GM23338 (cell line): ENCODE measurements around the gene MAST4. TPM values are rescaled to one million over a fixed set of nuclear protein-coding genes. Genes with fewer than 3 reads are reported as not detected.

Source experiments
- ATAC-seq: fragments of 200-7000 bp; cut with Tn5 transposase; 3 replicates; pipeline ENCODE4 v1.9.1; 2020
- DNase-seq: peaks from one replicate; pipeline ENCODE4 v3.0.0-alpha.2; 2015; ENCODE audit warnings: low spot score
- H2AFZ ChIP-seq: fragments of 200-600 bp; sonication (generic); 2 replicates; pipeline ENCODE4 v1.8.0; 2016; ENCODE audit warnings: antibody characterized with exemption, mild to moderate bottlenecking, moderate library complexity
- H3F3A ChIP-seq: fragments of 200-600 bp; sonication (generic); replicated peaks from 2 replicates; pipeline ENCODE4 v1.8.0; 2017; ENCODE audit warnings: antibody characterized with exemption, mixed run types, low read depth
- H3K27ac ChIP-seq: fragments of 200-600 bp; sonication (generic); 2 replicates; pipeline ENCODE4 v1.6.1; 2016; ENCODE audit warnings: low read depth
- H3K27me3 ChIP-seq: fragments of 200-600 bp; sonication (generic); 2 replicates; pipeline ENCODE4 v1.8.0; 2016; ENCODE audit warnings: mild to moderate bottlenecking, mixed run types, moderate library complexity; ENCODE audit not compliant: insufficient read depth
- H3K36me3 ChIP-seq: fragments of 200-600 bp; sonication (generic); 2 replicates; pipeline ENCODE4 v1.8.0; 2016; ENCODE audit warnings: mild to moderate bottlenecking; ENCODE audit not compliant: insufficient read depth
- H3K4me1 ChIP-seq: fragments of 200-600 bp; sonication (generic); 2 replicates; pipeline ENCODE4 v1.8.0; 2016; ENCODE audit warnings: mild to moderate bottlenecking, moderate library complexity; ENCODE audit not compliant: insufficient read depth
- H3K4me2 ChIP-seq: fragments of 200-600 bp; sonication (generic); 2 replicates; pipeline ENCODE4 v1.7.1; 2017; ENCODE audit warnings: mixed run types
- H3K4me3 ChIP-seq: fragments of 200-600 bp; sonication (generic); 2 replicates; pipeline ENCODE4 v1.6.1; 2016; ENCODE audit warnings: mixed run types
- H3K79me2 ChIP-seq: fragments of 200-600 bp; sonication (generic); replicated peaks from 2 replicates; pipeline ENCODE4 v1.8.0; 2017; ENCODE audit warnings: mild to moderate bottlenecking; ENCODE audit not compliant: insufficient read depth
- H3K9me2 ChIP-seq: fragments of 200-600 bp; sonication (generic); 2 replicates; pipeline ENCODE4 v1.8.0; 2017; ENCODE audit not compliant: insufficient read depth
- H4K20me1 ChIP-seq: fragments of 200-600 bp; sonication (generic); replicated peaks from 2 replicates; pipeline ENCODE4 v1.8.0; 2017; ENCODE audit warnings: mild to moderate bottlenecking; ENCODE audit not compliant: insufficient read depth
- H3K27ac Mint-ChIP-seq: 2 replicates; pipeline ENCODE4 v1.8.0; 2020; ENCODE audit warnings: inconsistent platforms, mild to moderate bottlenecking, moderate library complexity, mixed read lengths
- H3K27me3 Mint-ChIP-seq: 3 replicates; pipeline ENCODE4 v1.8.0; 2022; ENCODE audit warnings: low read depth, mild to moderate bottlenecking, moderate library complexity, mixed read lengths, inconsistent platforms; ENCODE audit not compliant: insufficient read depth, poor library complexity
- H3K36me3 Mint-ChIP-seq: 3 replicates; pipeline ENCODE4 v1.8.0; 2021; ENCODE audit warnings: low read depth, mild to moderate bottlenecking, inconsistent platforms, moderate library complexity, mixed read lengths
- H3K4me1 Mint-ChIP-seq: 3 replicates; pipeline ENCODE4 v1.8.0; 2020; ENCODE audit warnings: mild to moderate bottlenecking, inconsistent platforms, mixed read lengths
- H3K4me3 Mint-ChIP-seq: 3 replicates; pipeline ENCODE4 v1.8.0; 2021; ENCODE audit warnings: moderate library complexity, mild to moderate bottlenecking, inconsistent platforms, mixed read lengths
- H3K9me3 Mint-ChIP-seq: 3 replicates; pipeline ENCODE4 v1.8.0; 2020; ENCODE audit warnings: moderate library complexity, mild to moderate bottlenecking, inconsistent platforms, mixed read lengths
- CREB1 ChIP-seq: fragments of 250-450 bp; sonication (Bioruptor Pico); IDR thresholded peaks from 2 replicates; pipeline ENCODE4 v1.5.0; 2020; ENCODE audit warnings: low read depth, mild to moderate bottlenecking, moderate library complexity
- CTCF ChIP-seq, 2 experiments: fragments of 200-600 bp in 1 of 2; sonication (generic) in 1 of 2; conservative IDR thresholded peaks; 2 replicates each; pipeline versions ENCODE4 v1.5.1 to v1.6.1; 2016 to 2017; ENCODE audit warnings: antibody characterized with exemption in 2 of 2, low read depth in 2 of 2, mild to moderate bottlenecking in 2 of 2, moderate library complexity in 1 of 2
- EZH2 ChIP-seq: fragments of 200-600 bp; sonication (generic); IDR thresholded peaks from one replicate; pipeline ENCODE4 v1.8.0; 2017; ENCODE audit warnings: antibody characterized with exemption, mild to moderate bottlenecking, low read depth; ENCODE audit not compliant: unreplicated experiment
- EZH2phosphoT487 ChIP-seq: fragments of 200-600 bp; sonication (generic); IDR thresholded peaks from one replicate; pipeline ENCODE4 v1.8.1; 2018; ENCODE audit warnings: antibody characterized with exemption; ENCODE audit not compliant: unreplicated experiment
- JUNB ChIP-seq: IDR thresholded peaks from one replicate; pipeline ENCODE4 v1.6.1; 2016; ENCODE audit warnings: antibody characterized with exemption; ENCODE audit not compliant: unreplicated experiment
- NANOG ChIP-seq: IDR thresholded peaks from 2 replicates; pipeline ENCODE4 v1.6.1; 2016; ENCODE audit warnings: antibody characterized with exemption, borderline replicate concordance
- POLR2AphosphoS5 ChIP-seq: IDR thresholded peaks from 2 replicates; pipeline ENCODE4 v1.6.1; 2016; ENCODE audit warnings: antibody characterized with exemption, low read depth
- REST ChIP-seq: IDR thresholded peaks from one replicate; pipeline ENCODE4 v1.6.1; 2018; ENCODE audit warnings: antibody characterized with exemption; ENCODE audit not compliant: unreplicated experiment
- STAT1 ChIP-seq: IDR thresholded peaks from one replicate; pipeline ENCODE4 v1.6.1; 2016; ENCODE audit warnings: antibody characterized with exemption; ENCODE audit not compliant: unreplicated experiment
- ZNF114 ChIP-seq: fragments of 250-450 bp; sonication (Bioruptor Pico); IDR thresholded peaks from 2 replicates; pipeline ENCODE4 v1.5.0; 2020; ENCODE audit warnings: mild to moderate bottlenecking, moderate library complexity
- ZNF331 ChIP-seq: fragments of 250-450 bp; sonication (Bioruptor Pico); IDR thresholded peaks from 2 replicates; pipeline ENCODE4 v1.5.0; 2020; ENCODE audit warnings: low read depth, mild to moderate bottlenecking, moderate library complexity
- polyA plus RNA-seq: library from polyadenylated mRNA; unstranded; fragments of >200 nt; fragmentation: Nextera tagmentation; extraction: Ambion mirVana; gene quantifications from 2 replicates; pipeline ENCODE4 v1.2.1, GENCODE V29; 2016
- total RNA-seq: library from RNA; depleted of rRNA; stranded (reverse); fragments of >200 nt; shearing (Covaris generic); gene quantifications from 2 replicates; pipeline ENCODE4 v1.2.3, GENCODE V29; 2014
- TF ChIP-seq, protein P1 (sequence below): IDR thresholded peaks from 2 replicates; pipeline ENCODE4 v1.6.1; 2016; ENCODE audit warnings: antibody characterized with exemption
- TF ChIP-seq, protein P2 (sequence below): fragments of 250-450 bp; sonication (Bioruptor Pico); IDR thresholded peaks from 2 replicates; pipeline ENCODE4 v1.5.0; 2020; ENCODE audit warnings: mild to moderate bottlenecking, moderate library complexity

MAST4 gene
- total and polyA plus RNA-seq, 2 experiments from 2014 or later = 3.6 to 8.5 TPM

GRCh38 chr5:66560371-66560770 lies 35.8 kb upstream of the MAST4 start:
- H3K27me3 ChIP-seq = no peaks in the 10 kb centered on the region
- no peaks in the 10 kb centered on the region for H3K79me2 ChIP-seq
- Mint-ChIP-seq H3K27me3 (peaks cover 1% of the 10 kb centered on the region), H3K36me3 (peaks cover 8% of the 10 kb centered on the region; the same call in 2 of the 3 replicates), H3K9me3 (peaks cover 10% of the 10 kb centered on the region), H3K4me1 (peaks cover 6% of the 10 kb centered on the region), H3K27ac (no peak overlapping the region), H3K4me3 (no peak overlapping the region)
- H3K9me2 ChIP-seq = peaks cover 9% of the 10 kb centered on the region
- H3K27ac ChIP-seq = no peak overlapping the region
- TF ChIP-seq ZNF331 (CRISPR knock-in tag) (no peak), JUNB (no peak), EZH2 (no peak), REST (no peak), POLR2AphosphoS5 (no peak), EZH2phosphoT487 (no peak), ZNF114 (CRISPR knock-in tag) (no peak), NANOG (no peak), CTCF (conservative IDR thresholded peaks at IDR 0.05; ENCODE audit: low read depth in 2 of 2) (no peak), STAT1 (no peak), CREB1 (no peak)
- TF ChIP-seq, protein P1, sequence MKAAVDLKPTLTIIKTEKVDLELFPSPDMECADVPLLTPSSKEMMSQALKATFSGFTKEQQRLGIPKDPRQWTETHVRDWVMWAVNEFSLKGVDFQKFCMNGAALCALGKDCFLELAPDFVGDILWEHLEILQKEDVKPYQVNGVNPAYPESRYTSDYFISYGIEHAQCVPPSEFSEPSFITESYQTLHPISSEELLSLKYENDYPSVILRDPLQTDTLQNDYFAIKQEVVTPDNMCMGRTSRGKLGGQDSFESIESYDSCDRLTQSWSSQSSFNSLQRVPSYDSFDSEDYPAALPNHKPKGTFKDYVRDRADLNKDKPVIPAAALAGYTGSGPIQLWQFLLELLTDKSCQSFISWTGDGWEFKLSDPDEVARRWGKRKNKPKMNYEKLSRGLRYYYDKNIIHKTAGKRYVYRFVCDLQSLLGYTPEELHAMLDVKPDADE = no peak
- TF ChIP-seq, protein P2, sequence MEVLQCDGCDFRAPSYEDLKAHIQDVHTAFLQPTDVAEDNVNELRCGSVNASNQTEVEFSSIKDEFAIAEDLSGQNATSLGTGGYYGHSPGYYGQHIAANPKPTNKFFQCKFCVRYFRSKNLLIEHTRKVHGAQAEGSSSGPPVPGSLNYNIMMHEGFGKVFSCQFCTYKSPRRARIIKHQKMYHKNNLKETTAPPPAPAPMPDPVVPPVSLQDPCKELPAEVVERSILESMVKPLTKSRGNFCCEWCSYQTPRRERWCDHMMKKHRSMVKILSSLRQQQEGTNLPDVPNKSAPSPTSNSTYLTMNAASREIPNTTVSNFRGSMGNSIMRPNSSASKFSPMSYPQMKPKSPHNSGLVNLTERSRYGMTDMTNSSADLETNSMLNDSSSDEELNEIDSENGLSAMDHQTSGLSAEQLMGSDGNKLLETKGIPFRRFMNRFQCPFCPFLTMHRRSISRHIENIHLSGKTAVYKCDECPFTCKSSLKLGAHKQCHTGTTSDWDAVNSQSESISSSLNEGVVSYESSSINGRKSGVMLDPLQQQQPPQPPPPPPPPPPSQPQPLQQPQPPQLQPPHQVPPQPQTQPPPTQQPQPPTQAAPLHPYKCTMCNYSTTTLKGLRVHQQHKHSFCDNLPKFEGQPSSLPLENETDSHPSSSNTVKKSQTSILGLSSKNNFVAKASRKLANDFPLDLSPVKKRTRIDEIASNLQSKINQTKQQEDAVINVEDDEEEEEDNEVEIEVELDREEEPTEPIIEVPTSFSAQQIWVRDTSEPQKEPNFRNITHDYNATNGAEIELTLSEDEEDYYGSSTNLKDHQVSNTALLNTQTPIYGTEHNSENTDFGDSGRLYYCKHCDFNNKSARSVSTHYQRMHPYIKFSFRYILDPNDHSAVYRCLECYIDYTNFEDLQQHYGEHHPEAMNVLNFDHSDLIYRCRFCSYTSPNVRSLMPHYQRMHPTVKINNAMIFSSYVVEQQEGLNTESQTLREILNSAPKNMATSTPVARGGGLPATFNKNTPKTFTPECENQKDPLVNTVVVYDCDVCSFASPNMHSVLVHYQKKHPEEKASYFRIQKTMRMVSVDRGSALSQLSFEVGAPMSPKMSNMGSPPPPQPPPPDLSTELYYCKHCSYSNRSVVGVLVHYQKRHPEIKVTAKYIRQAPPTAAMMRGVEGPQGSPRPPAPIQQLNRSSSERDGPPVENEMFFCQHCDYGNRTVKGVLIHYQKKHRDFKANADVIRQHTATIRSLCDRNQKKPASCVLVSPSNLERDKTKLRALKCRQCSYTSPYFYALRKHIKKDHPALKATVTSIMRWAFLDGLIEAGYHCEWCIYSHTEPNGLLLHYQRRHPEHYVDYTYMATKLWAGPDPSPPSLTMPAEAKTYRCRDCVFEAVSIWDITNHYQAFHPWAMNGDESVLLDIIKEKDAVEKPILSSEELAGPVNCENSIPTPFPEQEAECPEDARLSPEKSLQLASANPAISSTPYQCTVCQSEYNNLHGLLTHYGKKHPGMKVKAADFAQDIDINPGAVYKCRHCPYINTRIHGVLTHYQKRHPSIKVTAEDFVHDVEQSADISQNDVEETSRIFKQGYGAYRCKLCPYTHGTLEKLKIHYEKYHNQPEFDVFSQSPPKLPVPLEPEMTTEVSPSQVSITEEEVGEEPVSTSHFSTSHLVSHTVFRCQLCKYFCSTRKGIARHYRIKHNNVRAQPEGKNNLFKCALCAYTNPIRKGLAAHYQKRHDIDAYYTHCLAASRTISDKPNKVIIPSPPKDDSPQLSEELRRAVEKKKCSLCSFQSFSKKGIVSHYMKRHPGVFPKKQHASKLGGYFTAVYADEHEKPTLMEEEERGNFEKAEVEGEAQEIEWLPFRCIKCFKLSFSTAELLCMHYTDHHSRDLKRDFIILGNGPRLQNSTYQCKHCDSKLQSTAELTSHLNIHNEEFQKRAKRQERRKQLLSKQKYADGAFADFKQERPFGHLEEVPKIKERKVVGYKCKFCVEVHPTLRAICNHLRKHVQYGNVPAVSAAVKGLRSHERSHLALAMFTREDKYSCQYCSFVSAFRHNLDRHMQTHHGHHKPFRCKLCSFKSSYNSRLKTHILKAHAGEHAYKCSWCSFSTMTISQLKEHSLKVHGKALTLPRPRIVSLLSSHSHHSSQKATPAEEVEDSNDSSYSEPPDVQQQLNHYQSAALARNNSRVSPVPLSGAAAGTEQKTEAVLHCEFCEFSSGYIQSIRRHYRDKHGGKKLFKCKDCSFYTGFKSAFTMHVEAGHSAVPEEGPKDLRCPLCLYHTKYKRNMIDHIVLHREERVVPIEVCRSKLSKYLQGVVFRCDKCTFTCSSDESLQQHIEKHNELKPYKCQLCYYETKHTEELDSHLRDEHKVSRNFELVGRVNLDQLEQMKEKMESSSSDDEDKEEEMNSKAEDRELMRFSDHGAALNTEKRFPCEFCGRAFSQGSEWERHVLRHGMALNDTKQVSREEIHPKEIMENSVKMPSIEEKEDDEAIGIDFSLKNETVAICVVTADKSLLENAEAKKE (CRISPR knock-in tag) = no peak
- no peak overlapping the region for H2AFZ ChIP-seq
- no peak overlapping the region for H3K4me3 ChIP-seq
- no peak overlapping the region for H3K4me2 ChIP-seq
- H3K4me1 ChIP-seq = peaks cover 9% of the 10 kb centered on the region; the same call in 1 of the 2 replicates
- H4K20me1 ChIP-seq = no peaks in the 10 kb centered on the region
- DNase-seq (no peak), ATAC-seq (no peak)
- H3K36me3 ChIP-seq = 0 out of 2 replicates have a peak, but pooled peaks cover under 1% of the 10 kb centered on the region
- H3F3A ChIP-seq = no peaks in the 10 kb centered on the region
